GM21576 (cell line): ENCODE measurements around the gene IFT57.

Experiments
- ATAC-seq: cut with Tn5 transposase; IDR thresholded peaks from one replicate; pipeline ENCODE4 v1.9.1; 2021; ENCODE audit warnings: mild to moderate bottlenecking, moderate library complexity; ENCODE audit not compliant: unreplicated experiment

The IFT57 gene

GRCh38 chr3:108127301-108127988 lies 94.8 kb downstream of the IFT57 start:
- ATAC-seq = peak; percentile 20

DNA sequence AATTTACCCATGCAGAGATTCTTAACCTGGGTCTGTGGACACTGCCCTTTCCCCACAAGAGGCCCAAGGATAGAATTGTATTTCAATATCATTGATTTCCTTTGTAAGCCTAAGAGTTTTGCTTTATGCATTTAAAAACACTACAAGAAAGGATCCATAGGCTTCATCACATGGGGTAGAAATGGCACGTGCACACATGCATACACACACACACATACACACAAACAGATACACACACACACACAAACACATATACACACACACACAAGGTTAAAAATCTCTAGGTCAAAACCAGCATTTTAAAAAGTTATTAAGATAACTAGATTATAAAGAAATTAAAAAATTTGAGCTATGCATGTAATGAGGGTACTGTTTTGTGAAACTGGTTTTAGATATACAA lies 95.9 kb downstream of the IFT57 start:
- ATAC-seq = no peak

DNA sequence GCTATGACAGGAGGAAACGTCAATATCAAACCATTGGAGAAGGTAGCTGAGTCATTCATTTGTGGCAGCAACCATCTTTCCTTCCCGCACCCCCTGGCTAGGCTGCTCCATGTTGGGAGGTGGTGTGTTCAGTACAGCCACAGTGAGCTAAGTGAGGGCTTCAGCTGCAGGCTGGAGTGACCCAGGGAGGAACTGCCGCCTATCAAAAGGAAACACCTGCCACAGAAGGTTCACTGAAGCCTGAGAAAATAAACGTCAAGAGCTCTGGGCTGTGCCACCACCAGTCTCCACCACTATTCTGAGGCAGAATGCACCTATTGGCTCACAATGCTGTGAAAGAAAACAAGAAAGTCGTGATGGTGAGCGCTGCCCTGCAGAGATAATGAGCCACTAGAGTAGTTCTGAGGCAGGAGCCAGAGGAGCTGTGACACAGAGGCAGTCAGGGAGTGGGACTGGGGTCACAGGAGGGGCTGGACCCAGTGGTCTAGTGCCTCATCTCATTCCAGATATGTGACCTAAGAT lies 96.6 kb downstream of the IFT57 start:
- peak; percentile 53 for ATAC-seq

GRCh38 chr3:108125153-108125543 lies 97.1 kb downstream of the IFT57 start:
- ATAC-seq = no peak

DNA sequence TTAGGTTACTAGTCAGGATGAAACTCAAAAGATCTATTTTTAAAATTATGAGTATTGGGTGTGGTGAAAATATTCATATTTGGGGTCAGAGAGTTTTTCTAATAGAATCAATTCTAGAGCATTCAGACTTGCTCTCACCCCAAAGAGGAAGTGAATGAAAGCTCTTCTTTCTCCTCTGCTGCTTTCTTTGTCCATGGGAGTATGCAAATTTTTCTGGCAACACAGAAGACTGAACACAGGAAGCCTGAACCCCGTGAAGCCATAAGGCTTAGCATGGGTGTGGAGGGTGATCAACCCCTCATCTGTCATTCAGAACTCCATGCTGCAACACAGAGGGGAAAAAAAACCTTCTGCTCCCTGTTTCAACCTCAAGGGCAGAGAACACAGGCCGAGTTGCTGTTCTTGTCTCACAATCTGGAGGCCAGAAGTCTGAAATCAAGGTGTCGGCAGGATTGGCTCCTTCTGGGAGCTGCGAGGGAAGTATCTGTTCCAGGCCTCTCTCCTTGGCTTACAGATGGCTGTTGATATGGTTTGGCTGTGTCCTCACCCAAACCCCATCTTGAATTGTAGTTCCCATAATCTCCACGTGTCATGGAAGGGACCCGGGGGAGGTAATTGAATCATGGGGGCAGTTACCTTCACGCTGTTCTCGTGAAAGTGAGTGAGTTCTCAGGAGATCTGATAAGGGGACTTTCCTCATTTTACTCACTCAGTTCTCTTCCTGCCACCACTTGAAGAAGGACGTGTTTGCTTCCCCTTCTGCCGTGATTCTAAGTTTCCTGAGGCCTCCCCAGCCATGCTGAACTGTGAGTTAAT lies 97.7 kb downstream of the IFT57 start:
- peak; percentile 75 for ATAC-seq

DNA sequence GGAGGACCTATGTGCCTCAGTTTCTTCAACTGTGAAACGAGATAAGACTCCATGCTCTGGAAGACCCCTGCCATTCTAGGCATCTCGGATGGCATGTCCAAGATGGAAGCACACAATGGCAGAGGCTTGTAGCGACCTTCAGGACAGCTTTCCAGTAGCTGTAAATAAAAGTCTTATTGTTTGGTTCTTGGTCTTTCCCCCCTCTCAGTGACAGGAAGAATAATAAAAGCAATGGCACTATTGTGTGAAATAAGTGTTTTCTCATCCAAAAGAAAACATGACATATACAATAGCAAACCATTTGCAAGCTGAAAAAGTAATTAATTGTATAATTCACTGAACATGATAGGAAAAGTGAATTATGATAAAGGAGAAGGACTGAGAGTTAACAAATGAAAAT lies 98.9 kb downstream of the IFT57 start:
- ATAC-seq = no peak

DNA sequence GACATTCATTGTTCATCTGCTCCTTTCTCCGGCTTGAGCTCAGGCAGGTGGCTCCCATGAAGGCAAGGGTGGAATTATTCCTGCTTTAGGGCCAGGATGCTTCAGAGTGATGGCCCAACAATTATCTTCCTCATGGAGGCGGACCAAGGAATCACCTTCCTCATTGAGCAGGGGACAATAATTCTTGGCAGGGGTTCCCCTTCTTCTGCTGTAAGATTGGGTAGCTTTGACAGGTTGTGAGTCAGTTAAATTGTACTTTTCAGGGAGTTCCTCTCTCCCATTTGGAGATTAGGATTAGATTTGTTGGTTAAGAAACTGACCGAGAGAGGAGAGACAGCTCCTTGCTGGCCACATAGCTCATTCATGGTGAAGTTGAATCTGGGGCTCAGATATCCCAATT lies 99.9 kb downstream of the IFT57 start:
- no peak for ATAC-seq

- ATAC-seq = no peak
Observed at GRCh38 chr3:108119398-108120104, 102.7 kb downstream of the IFT57 start.

DNA sequence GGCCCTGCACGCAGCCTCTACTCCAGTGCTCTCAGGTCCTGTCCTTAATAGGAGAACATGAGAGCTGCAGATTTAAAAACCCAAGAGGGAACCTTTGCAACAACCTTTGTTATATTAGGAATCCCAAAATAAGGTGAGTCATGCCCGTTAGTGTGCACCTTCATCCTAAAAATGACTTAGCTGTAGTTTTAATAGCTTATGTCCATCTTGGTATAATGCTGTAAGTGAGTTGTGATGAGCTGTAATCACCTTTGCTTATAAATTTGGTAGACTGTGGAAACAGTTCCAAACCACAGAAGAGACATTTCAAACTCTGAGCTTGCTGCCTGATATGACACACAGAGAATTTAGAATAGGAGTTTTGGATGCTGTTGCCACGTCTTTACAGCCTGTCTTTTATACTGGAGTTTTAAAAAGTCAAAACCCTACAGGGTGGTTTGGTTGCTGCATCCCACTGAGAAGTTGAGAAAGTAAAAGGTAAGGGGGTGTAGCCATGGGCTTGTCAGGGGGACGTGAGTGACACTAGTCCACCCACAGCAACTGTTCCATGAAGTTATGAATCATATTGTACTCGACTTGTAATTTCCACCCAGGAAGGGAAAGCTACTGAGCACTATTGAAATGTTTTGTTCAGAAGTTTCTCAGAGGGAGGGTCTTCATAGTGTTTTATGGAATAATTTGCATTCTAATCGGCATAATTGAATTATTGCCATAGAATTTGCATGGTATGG lies 104.0 kb downstream of the IFT57 start:
- ATAC-seq = no peak

DNA sequence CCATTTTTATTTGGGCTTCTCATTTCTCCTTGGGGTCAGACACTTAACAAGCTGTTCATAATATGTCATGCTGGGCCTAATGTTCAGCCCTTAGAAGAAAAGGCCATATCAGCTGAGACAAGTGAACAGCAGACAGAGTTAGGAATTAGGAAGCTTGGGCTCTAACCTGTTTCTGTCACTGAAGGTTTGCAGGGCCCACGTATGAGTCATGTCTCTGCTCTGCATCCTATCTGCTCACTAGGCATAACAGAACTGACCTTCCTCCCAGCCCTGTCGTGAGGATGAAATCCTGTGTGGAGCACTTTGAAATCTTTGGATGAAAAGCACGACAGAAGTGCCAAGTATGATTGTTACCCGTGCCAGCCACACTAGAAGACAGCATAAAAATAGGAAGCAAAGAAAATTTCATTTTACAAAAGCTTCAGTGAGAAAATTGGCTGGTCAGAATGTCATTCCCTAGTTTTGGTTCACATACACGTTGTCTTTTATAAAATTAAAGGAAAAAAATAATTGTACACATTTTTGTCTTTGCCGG lies 104.9 kb downstream of the IFT57 start:
- no peak for ATAC-seq

DNA sequence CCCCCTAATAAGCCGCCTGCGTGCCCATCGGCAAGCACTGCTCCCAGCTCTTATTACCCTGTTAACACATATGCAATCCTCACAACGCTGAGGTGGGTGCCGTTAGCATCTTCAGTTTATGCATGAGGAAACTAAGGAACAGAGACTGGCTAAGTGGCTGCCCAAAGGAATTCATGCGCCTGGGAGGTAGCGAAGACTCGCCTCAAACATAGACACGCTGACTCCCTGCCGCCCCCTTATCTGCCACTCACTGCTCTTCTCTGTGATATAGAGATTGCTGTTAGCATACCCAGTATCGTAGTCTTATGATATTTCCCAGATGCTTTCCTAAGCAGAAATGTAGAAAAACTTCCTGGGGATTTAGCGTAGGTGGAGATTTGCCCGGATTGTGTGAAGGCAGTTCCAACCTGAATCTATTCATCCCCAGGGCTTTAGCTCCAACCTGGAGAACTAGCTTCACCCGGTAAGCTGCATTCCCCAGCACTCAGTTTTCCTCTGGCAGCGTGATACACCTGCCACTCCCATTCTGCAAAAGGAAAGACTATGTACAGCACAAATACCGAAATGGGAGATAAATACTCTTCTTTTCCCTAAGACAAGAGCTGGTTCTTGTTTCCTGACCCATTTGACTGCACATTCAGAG lies 107.7 kb downstream of the IFT57 start:
- no peak for ATAC-seq

- no peak for ATAC-seq
Observed at GRCh38 chr3:108113975-108114374, 108.2 kb downstream of the IFT57 start.

DNA sequence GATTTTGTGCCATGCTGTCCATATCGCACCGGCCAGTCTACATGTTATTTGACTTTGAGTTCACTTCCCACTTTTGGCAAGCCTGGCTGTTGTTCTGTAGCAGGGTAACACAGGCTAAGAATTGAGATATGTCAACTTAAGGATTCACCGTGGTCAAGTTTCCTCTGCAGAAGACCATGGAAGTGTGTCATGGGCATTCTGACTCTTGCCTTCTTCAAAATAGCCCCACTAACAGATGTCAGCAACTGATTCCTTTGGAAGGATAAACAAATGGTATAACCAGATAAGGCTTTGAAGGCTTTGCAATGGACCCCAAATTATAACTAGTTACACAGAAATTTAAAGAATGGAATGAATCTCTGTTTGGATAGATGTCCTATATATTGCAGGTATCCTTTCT lies 111.3 kb downstream of the IFT57 start:
- no peak for ATAC-seq
